AG09319 (cell line): ENCODE measurements around the gene DHRS1.

Experiments used
- DNase-seq: peaks from one replicate; pipeline ENCODE4 v3.0.0-alpha.2; 2010; ENCODE audit warnings: low read depth; ENCODE audit errors: extremely low read depth
- TF ChIP-seq, protein P1 (sequence below): IDR thresholded peaks from 2 replicates; pipeline ENCODE4 v1.5.1; 2011; ENCODE audit warnings: low read depth, mild to moderate bottlenecking, inconsistent platforms, low read length, moderate library complexity

DHRS1 gene

DNA sequence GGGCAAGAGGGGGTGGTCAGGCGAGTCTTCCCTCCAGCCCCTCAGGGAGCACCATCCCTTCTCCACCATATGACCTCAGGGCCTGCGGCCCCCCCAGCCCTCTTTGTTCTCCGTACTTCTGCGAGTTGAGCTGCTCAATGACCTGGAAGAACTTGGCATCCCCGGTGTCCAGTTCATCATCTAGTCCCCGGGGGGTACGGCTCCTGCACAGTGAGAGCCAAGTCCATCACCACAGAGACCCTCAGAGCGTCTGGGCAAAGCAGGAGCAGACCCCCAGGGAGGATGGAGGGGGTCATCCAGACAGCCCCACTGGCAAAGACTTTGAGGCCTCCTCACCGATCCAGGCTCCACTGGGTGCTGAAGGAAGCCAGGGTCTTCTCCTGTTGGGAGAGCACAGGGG, 26.4 kb upstream of the DHRS1 start:
- TF ChIP-seq, protein P1, sequence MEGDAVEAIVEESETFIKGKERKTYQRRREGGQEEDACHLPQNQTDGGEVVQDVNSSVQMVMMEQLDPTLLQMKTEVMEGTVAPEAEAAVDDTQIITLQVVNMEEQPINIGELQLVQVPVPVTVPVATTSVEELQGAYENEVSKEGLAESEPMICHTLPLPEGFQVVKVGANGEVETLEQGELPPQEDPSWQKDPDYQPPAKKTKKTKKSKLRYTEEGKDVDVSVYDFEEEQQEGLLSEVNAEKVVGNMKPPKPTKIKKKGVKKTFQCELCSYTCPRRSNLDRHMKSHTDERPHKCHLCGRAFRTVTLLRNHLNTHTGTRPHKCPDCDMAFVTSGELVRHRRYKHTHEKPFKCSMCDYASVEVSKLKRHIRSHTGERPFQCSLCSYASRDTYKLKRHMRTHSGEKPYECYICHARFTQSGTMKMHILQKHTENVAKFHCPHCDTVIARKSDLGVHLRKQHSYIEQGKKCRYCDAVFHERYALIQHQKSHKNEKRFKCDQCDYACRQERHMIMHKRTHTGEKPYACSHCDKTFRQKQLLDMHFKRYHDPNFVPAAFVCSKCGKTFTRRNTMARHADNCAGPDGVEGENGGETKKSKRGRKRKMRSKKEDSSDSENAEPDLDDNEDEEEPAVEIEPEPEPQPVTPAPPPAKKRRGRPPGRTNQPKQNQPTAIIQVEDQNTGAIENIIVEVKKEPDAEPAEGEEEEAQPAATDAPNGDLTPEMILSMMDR = no peak
- no peak for DNase-seq

DNA sequence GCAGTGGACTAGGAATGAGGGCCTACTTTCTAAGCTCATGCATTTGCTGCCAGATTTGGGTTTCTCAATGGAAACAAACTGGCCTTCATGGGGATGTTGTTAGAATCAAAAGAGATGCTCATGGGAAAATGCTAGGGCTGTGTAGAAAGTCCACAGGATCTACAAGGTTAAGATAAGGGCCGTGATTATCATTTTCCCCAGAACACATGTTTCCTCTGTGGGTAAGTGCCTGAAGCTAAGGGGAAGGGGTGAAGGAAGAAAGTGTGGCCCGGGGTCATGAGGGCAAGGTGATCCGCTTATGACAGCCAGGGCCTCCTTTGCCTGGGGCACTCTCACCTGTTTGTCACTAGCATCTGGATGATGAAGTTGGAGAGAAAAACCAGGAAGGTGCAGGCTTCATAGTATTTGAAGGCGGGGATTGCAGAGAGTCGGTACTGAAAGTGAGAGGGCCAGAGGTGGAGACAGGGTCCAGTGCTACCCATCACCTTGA, 25.5 kb upstream of the DHRS1 start:
- TF ChIP-seq, protein P1 = no peak
- DNase-seq = no peak

DNA sequence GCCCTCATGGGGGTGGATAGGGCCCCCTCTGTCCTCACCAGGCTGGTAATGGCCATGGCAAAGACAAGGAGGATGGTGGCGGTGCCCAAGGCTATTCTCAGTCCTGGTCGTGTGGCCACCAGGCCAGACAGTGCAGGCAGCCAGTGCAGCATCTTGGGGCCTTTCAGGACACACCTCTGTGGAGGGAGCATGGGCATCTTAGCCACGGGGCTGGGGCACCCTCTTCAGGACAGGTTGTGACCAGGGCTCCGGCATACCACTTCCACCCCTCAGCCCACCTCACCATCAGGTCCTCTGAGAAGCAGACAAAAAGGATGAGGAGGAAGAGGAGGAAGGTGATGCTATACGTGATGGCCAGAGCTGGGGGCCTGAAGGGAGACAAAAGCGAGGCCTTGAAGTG, 24.4 kb upstream of the DHRS1 start:
- TF ChIP-seq, protein P1 = no peak
- no peak for DNase-seq

DNA sequence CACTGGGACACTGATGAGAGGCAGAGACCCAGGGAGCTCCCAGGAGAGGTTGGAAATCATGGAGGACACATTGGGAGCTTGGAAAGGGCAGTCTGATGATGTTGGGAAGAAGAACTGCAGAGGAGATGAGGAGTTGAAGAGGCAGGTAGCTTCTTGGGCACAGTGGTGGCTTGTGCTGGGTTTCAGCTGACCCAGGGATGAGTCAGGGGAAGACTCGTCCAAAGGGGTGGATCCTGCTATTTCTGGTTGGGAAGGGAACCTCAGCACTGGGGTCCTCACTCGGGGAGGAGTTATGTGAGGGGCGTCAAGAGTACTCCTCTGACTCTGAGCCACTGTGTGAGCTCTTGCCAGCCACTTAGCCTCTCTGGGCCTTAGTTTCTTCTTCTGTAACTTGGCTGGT, 23.8 kb upstream of the DHRS1 start:
- DNase-seq = no peak

DNA sequence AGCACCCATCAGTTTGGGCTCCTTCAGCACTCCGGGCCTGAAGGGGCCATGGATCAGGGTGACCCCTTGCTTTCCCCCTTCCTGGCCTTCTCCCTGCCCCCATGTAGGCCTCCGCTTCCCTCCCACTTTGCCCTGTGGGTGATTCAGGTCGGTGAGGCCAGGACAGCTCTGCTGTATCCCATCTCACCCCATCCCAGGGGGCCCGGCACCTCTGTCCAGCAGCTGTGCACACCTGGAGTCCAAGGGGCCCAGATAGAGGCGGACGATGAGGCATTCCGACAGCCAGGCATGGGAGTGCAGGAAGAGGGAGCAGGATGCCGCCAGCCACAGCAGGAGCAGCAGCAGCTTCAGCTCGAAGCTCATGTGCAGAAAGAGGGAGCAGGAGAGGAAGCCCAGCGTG, 23.1 kb upstream of the DHRS1 start:
- TF ChIP-seq, protein P1 = no peak
- no peak for DNase-seq

More for the DNA sequence above, 23.8 kb upstream of the DHRS1 start:
- TF ChIP-seq, protein P1 = no peak

DNA sequence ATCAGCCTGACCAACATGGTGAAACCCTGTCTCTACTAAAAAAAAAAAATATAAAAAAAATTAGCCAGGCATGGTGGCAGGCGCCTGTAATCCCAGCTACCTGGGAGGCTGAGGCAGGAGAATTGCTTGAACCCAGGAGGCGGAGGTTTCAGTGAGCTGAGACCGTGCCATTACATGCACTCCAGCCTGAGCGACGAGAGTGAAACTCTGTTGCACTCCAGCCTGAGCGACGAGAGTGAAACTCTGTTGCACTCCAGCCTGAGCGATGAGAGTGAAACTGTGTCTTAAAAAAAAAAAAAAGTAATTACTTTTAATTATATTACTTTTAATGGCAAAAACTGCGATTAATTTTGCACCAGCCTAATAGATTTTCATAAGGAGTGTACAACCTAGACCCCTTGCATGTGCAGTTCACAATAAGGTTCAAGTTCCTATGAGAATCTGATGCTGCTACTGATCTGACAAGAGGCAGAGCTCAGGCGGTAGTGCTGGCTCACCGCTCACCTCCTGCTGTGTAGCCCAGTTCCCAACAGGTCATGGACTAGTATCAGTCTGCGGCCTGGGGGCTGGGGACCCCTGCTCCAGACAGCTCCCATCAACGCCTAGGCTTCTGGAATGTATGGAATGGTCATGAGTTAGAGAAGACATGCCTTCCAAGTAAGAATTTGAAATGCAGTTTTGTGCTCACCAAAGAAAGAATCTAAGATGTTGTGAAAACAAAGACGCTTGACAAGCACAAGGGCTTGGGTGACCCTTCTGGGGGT, 21.8 kb upstream of the DHRS1 start:
- TF ChIP-seq, protein P1 = no peak

DNA sequence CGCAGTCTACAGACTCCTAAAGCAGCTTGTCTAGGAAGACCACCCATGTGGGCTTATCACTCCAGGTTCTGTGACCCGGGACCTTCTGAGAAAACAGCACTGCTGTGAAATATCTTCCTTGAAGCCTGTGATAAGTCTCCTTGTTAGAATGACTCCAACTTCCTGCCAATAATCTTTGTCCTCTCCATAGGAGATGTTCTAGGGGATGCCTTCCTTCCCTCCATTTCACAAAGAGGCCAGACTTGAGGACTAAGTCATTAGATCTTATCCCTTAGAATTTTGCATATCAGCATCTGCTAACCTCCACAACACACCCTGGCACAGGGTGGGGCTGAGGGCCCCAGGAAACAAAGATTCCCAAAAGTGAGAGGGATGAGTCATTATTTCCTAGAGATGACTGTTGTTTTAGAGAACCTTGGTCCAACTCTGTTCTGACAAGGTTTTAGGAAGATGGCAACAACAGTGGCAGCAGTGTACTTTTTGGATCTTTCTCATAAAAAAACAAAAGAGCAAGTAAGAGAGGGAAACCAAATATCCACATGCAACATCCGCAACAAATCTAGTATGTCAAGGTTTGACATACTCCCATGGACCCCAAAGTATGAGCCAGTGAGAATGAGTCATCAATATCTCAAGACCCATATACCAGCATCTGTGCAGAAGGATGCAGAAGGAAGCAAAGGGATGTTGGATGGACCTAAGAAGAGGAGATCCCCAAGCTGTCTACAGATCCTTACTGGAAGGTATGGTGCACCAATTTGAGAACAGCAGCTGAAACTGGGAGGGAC, 17.8 kb upstream of the DHRS1 start:
- no peak for DNase-seq

More for the DNA sequence above, 21.8 kb upstream of the DHRS1 start:
- DNase-seq = no peak

More for the DNA sequence above, 17.8 kb upstream of the DHRS1 start:
- TF ChIP-seq, protein P1 = no peak
